HL-60 (cell line): ENCODE results near the gene DAD1.

Experiments
- DNase-seq, 2 experiments: peaks; one replicate each; pipeline ENCODE4 v3.0.0-alpha.2; 2010 to 2020; ENCODE audit warnings: low read depth in 1 of 2, low spot score in 1 of 2
- H3K27ac ChIP-seq: fragments of 250-450 bp; sonication (Bioruptor Pico); replicated peaks from 2 replicates; pipeline ENCODE4 v1.5.1; 2020; ENCODE audit warnings: mild to moderate bottlenecking, moderate library complexity
- H3K27me3 ChIP-seq: fragments of 250-450 bp; sonication (Bioruptor Pico); 2 replicates; pipeline ENCODE4 v1.5.1; 2021; ENCODE audit warnings: mild to moderate bottlenecking, moderate library complexity; ENCODE audit not compliant: insufficient read depth, poor library complexity, severe bottlenecking
- H3K4me3 ChIP-seq: replicated peaks from 2 replicates; pipeline ENCODE4 v1.5.1; 2011; ENCODE audit warnings: mild to moderate bottlenecking, control low read depth, low read length; ENCODE audit not compliant: insufficient read depth
- CTCF ChIP-seq: IDR thresholded peaks from one replicate; pipeline ENCODE4 v1.5.1; 2011; ENCODE audit warnings: low read length, control low read depth, inconsistent platforms; ENCODE audit not compliant: insufficient read depth
- GABPA ChIP-seq: IDR thresholded peaks from 2 replicates; pipeline ENCODE4 v1.6.1; 2012; ENCODE audit warnings: low read depth
- POLR2AphosphoS5 ChIP-seq: IDR thresholded peaks from 2 replicates; pipeline ENCODE4 v1.6.1; 2012; ENCODE audit warnings: low read depth
- REST ChIP-seq: IDR thresholded peaks from 2 replicates; pipeline ENCODE4 v1.6.1; 2012; ENCODE audit warnings: low read depth; ENCODE audit not compliant: insufficient replicate concordance
- SPI1 ChIP-seq: IDR thresholded peaks from 2 replicates; pipeline ENCODE4 v1.6.1; 2012; ENCODE audit warnings: low read depth, mild to moderate bottlenecking, borderline replicate concordance

The DAD1 gene

GRCh38 chr14:22565391-22565945 lies 23.6 kb downstream of the DAD1 start:
- H3K4me3 ChIP-seq, result no peak overlapping the region
- H3K27ac ChIP-seq, result no peak overlapping the region
- no peak for DNase-seq
- no peak for TF ChIP-seq REST
- TF ChIP-seq POLR2AphosphoS5, result no peak
- no peak for TF ChIP-seq CTCF
- TF ChIP-seq GABPA, result no peak
- H3K27me3 ChIP-seq, result no peaks in the 10 kb centered on the region

- H3K27me3 ChIP-seq, result no peaks in the 10 kb centered on the region
- no peak overlapping the region for H3K4me3 ChIP-seq
- TF ChIP-seq SPI1, result no peak
- TF ChIP-seq CTCF, result no peak
- TF ChIP-seq POLR2AphosphoS5, result no peak
- no peak for TF ChIP-seq REST
- no peak for TF ChIP-seq GABPA
- no peak for DNase-seq
- 0 out of 2 replicates have a peak overlapping the region, but pooled peaks have one; percentile 11 for H3K27ac ChIP-seq
Measured at GRCh38 chr14:22564463-22564862, 24.6 kb downstream of the DAD1 start.

GRCh38 chr14:22563987-22564386 lies 25.0 kb downstream of the DAD1 start:
- DNase-seq, result no peak
- TF ChIP-seq GABPA (no peak), CTCF (no peak), POLR2AphosphoS5 (no peak), SPI1 (no peak), REST (no peak)
- Histone ChIP-seq H3K4me3 (no peak overlapping the region), H3K27me3 (no peaks in the 10 kb centered on the region), H3K27ac (no peak overlapping the region)
